Effector memory CD8-positive, alpha-beta T cell (primary cell): Measurements from ENCODE around the gene KDM3A.
A peak's percentile ranks its signal among the peaks of the same experiment; 100 is the strongest.

Source experiments
- ATAC-seq: fragments of 150-1000 bp; cut with Tn5 transposase; replicated peaks from 2 replicates; pipeline ENCODE4 v1.10.0; 2021; ENCODE audit warnings: mild to moderate bottlenecking, moderate library complexity
- DNase-seq, 3 experiments: peaks; one replicate each; pipeline ENCODE4 v3.0.0; 2021
- H3K27ac Mint-ChIP-seq, 2 donors: one replicate each; pipeline ENCODE4 v1.8.0; 2022; ENCODE audit warnings: mild to moderate bottlenecking in 2 of 2, mixed read lengths in 2 of 2, moderate library complexity in 2 of 2
- H3K27me3 Mint-ChIP-seq, 2 donors: one replicate each; pipeline ENCODE4 v1.8.0; 2022; ENCODE audit warnings: mixed read lengths in 2 of 2
- H3K36me3 Mint-ChIP-seq: one replicate; pipeline ENCODE4 v1.8.0; 2022; ENCODE audit warnings: mild to moderate bottlenecking, moderate library complexity, mixed read lengths; ENCODE audit not compliant: insufficient read depth
- H3K4me1 Mint-ChIP-seq, 2 donors: one replicate each; pipeline ENCODE4 v1.8.0; 2022; ENCODE audit warnings: low read depth in 2 of 2, mixed read lengths in 2 of 2
- H3K4me3 Mint-ChIP-seq, 2 donors: one replicate each; pipeline ENCODE4 v1.8.0; 2022; ENCODE audit warnings: mild to moderate bottlenecking in 2 of 2, mixed read lengths in 2 of 2, moderate library complexity in 2 of 2
- H3K9me3 Mint-ChIP-seq, 2 donors: one replicate each; pipeline ENCODE4 v1.8.0; 2022; ENCODE audit warnings: mixed read lengths in 2 of 2

KDM3A gene

GRCh38 chr2:86413296-86414094 lies 27.7 kb upstream of the KDM3A start:
- no peak for ATAC-seq
- H3K4me3 Mint-ChIP-seq: no peak overlapping the region
- no peaks in the 10 kb centered on the region for H3K36me3 Mint-ChIP-seq
- DNase-seq: no peak
- no peaks in the 10 kb centered on the region for H3K4me1 Mint-ChIP-seq
- no peaks in the 10 kb centered on the region for H3K9me3 Mint-ChIP-seq
- no peak overlapping the region for H3K27ac Mint-ChIP-seq
- peaks cover 48 to 55% of the 10 kb centered on the region in 2 donors for H3K27me3 Mint-ChIP-seq

- H3K36me3 Mint-ChIP-seq: no peaks in the 10 kb centered on the region
- no peaks in the 10 kb centered on the region for H3K4me1 Mint-ChIP-seq
- ATAC-seq: no peak
- H3K27me3 Mint-ChIP-seq: peaks cover 42 to 48% of the 10 kb centered on the region in 2 donors
- H3K27ac Mint-ChIP-seq: no peak overlapping the region
- DNase-seq: no peak
- H3K4me3 Mint-ChIP-seq: no peak overlapping the region
- H3K9me3 Mint-ChIP-seq: no peaks in the 10 kb centered on the region
These were observed 26.2 kb upstream of the KDM3A start for GRCh38 chr2:86414996-86415395.

- Mint-ChIP-seq H3K4me1 (no peaks in the 10 kb centered on the region), H3K27me3 (peaks cover 46 to 48% of the 10 kb centered on the region in 2 donors), H3K36me3 (no peaks in the 10 kb centered on the region), H3K4me3 (no peak overlapping the region), H3K27ac (no peak overlapping the region), H3K9me3 (no peaks in the 10 kb centered on the region)
- no peak for DNase-seq
- ATAC-seq: no peak
These were observed 25.0 kb upstream of the KDM3A start for GRCh38 chr2:86416146-86416545.

- DNase-seq: no peak
- Mint-ChIP-seq H3K4me3 (no peak overlapping the region), H3K36me3 (no peaks in the 10 kb centered on the region)
These were observed 23.2 kb upstream of the KDM3A start for GRCh38 chr2:86417961-86418360.

GRCh38 chr2:86420913-86421312 lies 20.3 kb upstream of the KDM3A start:
- Mint-ChIP-seq H3K9me3 (peaks cover 0 to 2% of the 10 kb centered on the region in 2 donors), H3K4me3 (no peak overlapping the region), H3K36me3 (no peaks in the 10 kb centered on the region), H3K4me1 (no peaks in the 10 kb centered on the region), H3K27ac (no peak overlapping the region), H3K27me3 (peaks cover 50 to 56% of the 10 kb centered on the region in 2 donors)
- DNase-seq (no peak), ATAC-seq (no peak)

More at GRCh38 chr2:86417961-86418360, 23.2 kb upstream of the KDM3A start:
- Mint-ChIP-seq H3K27me3 (peaks cover 39 to 43% of the 10 kb centered on the region in 2 donors), H3K9me3 (peaks cover 0 to 2% of the 10 kb centered on the region in 2 donors), H3K4me1 (no peaks in the 10 kb centered on the region), H3K27ac (no peak overlapping the region)
- ATAC-seq: no peak

- Mint-ChIP-seq H3K4me1 (no peaks in the 10 kb centered on the region), H3K27ac (no peak overlapping the region), H3K36me3 (no peaks in the 10 kb centered on the region), H3K9me3 (peaks cover 0 to 2% of the 10 kb centered on the region in 2 donors), H3K27me3 (peaks cover 48 to 66% of the 10 kb centered on the region in 2 donors), H3K4me3 (no peak overlapping the region)
- DNase-seq: no peak
- ATAC-seq: no peak
These were observed 14.9 kb upstream of the KDM3A start for GRCh38 chr2:86426271-86426670.

- ATAC-seq: no peak
- peaks cover 30 to 43% of the 10 kb centered on the region in 2 donors for H3K27me3 Mint-ChIP-seq
- H3K4me3 Mint-ChIP-seq: no peak overlapping the region
- H3K36me3 Mint-ChIP-seq: no peaks in the 10 kb centered on the region
- DNase-seq: no peak
- no peak overlapping the region for H3K27ac Mint-ChIP-seq
- H3K9me3 Mint-ChIP-seq: no peaks in the 10 kb centered on the region
- no peaks in the 10 kb centered on the region for H3K4me1 Mint-ChIP-seq
These were observed 11.8 kb upstream of the KDM3A start for GRCh38 chr2:86429335-86429734.

GRCh38 chr2:86430368-86430767 lies 10.8 kb upstream of the KDM3A start:
- no peaks in the 10 kb centered on the region for H3K9me3 Mint-ChIP-seq
- H3K4me3 Mint-ChIP-seq: no peak overlapping the region
- H3K4me1 Mint-ChIP-seq: no peaks in the 10 kb centered on the region
- DNase-seq (no peak), ATAC-seq (no peak)
- no peak overlapping the region for H3K27ac Mint-ChIP-seq
- H3K36me3 Mint-ChIP-seq: no peaks in the 10 kb centered on the region
- peaks cover 20 to 32% of the 10 kb centered on the region in 2 donors for H3K27me3 Mint-ChIP-seq

- H3K9me3 Mint-ChIP-seq: no peaks in the 10 kb centered on the region
- H3K27ac Mint-ChIP-seq: no peak overlapping the region
- no peaks in the 10 kb centered on the region for H3K4me1 Mint-ChIP-seq
- peaks cover 4 to 6% of the 10 kb centered on the region in 2 donors for H3K27me3 Mint-ChIP-seq
- DNase-seq (no peak), ATAC-seq (no peak)
- H3K36me3 Mint-ChIP-seq: no peaks in the 10 kb centered on the region
- no peak overlapping the region for H3K4me3 Mint-ChIP-seq
These were observed 8.0 kb upstream of the KDM3A start for GRCh38 chr2:86433137-86433536.

- DNase-seq: no peak
- no peak for ATAC-seq
- Mint-ChIP-seq H3K36me3 (no peaks in the 10 kb centered on the region), H3K27me3 (no peaks in the 10 kb centered on the region), H3K4me3 (no peak overlapping the region), H3K4me1 (no peaks in the 10 kb centered on the region), H3K9me3 (no peaks in the 10 kb centered on the region), H3K27ac (no peak overlapping the region)
These were observed 6.9 kb upstream of the KDM3A start for GRCh38 chr2:86434290-86434689.

- H3K27ac Mint-ChIP-seq: no peak overlapping the region
- no peaks in the 10 kb centered on the region for H3K27me3 Mint-ChIP-seq
- peaks cover 0 to 1% of the 10 kb centered on the region in 2 donors for H3K9me3 Mint-ChIP-seq
- H3K4me3 Mint-ChIP-seq: no peak overlapping the region
- peaks cover 3 to 4% of the 10 kb centered on the region in 2 donors for H3K4me1 Mint-ChIP-seq
- ATAC-seq (no peak), DNase-seq (no peak)
- peaks cover 5% of the 10 kb centered on the region for H3K36me3 Mint-ChIP-seq
These were observed 5.6 kb upstream of the KDM3A start for GRCh38 chr2:86435531-86435930.

GRCh38 chr2:86436328-86436727 lies 4.8 kb upstream of the KDM3A start:
- Mint-ChIP-seq H3K4me1 (peaks cover 7 to 8% of the 10 kb centered on the region in 2 donors), H3K27ac (no peak overlapping the region), H3K9me3 (peaks cover 0 to 1% of the 10 kb centered on the region in 2 donors), H3K27me3 (no peaks in the 10 kb centered on the region), H3K36me3 (peaks cover 12% of the 10 kb centered on the region), H3K4me3 (no peak overlapping the region)
- no peak for ATAC-seq
- DNase-seq: no peak

- peak overlapping the region; percentile 93 to 94 for H3K4me3 Mint-ChIP-seq
- peaks cover 23 to 31% of the 10 kb centered on the region in 2 donors for H3K4me1 Mint-ChIP-seq
- H3K36me3 Mint-ChIP-seq: peaks cover 38% of the 10 kb centered on the region
- H3K27me3 Mint-ChIP-seq: no peaks in the 10 kb centered on the region
- DNase-seq (no peak), ATAC-seq (no peak)
- H3K27ac Mint-ChIP-seq: peak overlapping the region; percentile 92 to 97
- H3K9me3 Mint-ChIP-seq: peaks cover 0 to 1% of the 10 kb centered on the region in 2 donors
These were observed 1.1 kb upstream of the KDM3A start for GRCh38 chr2:86439879-86440630.
